ENCODE measurements around the gene CAPN14.

CAPN14 gene, protein sequence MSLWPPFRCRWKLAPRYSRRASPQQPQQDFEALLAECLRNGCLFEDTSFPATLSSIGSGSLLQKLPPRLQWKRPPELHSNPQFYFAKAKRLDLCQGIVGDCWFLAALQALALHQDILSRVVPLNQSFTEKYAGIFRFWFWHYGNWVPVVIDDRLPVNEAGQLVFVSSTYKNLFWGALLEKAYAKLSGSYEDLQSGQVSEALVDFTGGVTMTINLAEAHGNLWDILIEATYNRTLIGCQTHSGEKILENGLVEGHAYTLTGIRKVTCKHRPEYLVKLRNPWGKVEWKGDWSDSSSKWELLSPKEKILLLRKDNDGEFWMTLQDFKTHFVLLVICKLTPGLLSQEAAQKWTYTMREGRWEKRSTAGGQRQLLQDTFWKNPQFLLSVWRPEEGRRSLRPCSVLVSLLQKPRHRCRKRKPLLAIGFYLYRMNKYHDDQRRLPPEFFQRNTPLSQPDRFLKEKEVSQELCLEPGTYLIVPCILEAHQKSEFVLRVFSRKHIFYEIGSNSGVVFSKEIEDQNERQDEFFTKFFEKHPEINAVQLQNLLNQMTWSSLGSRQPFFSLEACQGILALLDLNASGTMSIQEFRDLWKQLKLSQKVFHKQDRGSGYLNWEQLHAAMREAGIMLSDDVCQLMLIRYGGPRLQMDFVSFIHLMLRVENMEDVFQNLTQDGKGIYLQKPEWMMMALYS

DNA sequence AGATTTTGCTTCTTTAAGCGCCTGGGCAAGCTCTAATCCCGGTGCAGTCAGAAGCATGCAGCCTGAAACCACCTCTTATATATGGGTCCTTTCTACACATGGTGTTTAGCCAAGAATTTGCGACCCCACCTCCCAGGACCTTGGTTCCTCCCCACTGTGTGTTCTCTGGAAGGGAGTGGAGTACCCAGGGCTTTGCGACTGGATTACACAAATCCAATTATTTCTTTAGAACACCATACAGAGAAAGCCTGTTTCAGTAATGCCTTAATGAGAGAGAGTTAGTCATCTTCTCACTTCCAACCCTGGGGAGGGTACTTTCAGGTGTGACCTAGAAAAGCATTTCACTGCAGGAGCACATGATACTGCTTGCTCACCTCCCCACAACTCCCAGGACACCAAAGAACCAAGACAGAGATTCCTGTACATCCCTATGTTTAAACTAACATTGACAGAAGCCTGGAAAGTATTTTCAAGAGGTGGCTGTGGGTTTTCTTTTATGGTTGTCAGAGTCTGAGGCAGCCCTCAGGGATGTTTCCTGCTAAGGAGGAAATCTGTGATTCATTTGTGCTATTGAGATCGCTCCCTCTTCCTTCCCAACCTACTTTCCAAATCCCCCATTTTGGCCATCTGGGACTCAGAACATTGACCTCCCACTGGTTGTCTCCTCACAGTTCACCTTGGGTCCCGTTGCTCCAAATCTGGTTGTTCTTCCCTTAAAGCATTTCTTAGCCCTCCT is at the start of gene CAPN14:
Gene CAPN14 (minus strand): TSS at position 51 of the 736 bp plus-strand sequence. CDS start 12,068 bp downstream, outside the sequence.
- no peak for DNase-seq

DNA sequence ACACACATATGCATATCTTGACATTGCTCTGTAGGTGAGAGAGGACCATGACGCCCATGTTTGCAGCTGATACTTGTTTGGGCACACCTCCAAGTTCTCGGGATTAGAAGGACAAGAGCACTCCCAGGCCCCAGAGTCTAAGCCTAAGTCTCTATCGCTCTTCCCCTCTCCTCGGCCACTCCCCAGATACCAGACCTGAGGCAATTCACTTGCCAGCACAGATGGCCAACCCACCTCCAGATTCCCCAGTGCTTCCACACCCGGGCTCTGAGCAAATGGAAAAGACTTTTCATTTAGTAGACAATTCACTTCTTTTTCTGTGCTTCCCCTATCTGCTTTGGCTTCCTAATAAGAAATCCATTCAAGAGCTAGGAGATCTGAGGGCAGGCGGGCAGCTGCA is 49.5 kb upstream of the CAPN14 start:
- DNase-seq = no peak

DNA sequence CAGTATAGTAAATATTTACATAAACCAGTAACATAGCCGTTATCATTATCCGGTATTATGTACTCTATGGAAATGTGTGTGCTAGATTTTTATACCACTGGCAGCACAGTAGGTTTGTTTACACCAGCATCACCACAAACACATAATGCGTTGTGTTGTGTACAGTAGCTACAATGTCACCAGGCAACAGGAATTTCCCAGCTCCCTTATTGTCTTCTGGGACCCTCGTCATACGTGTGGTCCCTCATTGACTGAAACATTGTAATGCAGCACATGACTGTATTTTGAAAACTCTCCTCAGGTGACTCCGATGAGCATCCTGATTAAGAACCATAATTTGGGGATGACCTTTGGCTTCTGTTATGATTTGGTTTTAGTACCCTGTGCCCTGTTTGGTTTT is 47.9 kb upstream of the CAPN14 start:
- no peak for DNase-seq

DNA sequence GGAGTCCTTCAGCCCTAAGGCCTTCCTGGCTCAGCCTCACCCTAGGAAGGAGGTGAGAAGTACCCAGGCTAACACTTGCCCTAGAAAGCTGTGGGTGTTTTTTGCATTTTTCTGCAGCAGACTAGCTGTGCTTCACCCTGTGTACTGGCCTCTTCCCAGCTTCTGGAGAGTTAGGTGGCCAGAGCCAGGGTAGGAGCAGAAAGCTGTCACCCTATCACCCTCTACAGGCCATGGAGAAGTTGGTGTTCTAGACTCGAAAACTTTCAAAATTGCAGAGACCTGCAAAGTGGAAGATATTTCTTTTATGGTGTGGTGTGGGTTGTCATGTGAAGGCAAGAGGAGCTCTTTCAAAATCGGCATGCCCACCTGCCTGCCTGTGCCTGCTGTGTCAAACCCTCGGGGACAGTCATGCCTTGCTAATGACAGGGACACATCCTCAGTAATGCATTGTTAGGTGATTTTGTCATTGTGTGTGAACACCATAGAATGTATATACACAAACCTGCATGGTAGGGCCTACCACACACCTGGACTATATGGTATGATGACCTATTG is 46.4 kb upstream of the CAPN14 start:
- no peak for DNase-seq

DNA sequence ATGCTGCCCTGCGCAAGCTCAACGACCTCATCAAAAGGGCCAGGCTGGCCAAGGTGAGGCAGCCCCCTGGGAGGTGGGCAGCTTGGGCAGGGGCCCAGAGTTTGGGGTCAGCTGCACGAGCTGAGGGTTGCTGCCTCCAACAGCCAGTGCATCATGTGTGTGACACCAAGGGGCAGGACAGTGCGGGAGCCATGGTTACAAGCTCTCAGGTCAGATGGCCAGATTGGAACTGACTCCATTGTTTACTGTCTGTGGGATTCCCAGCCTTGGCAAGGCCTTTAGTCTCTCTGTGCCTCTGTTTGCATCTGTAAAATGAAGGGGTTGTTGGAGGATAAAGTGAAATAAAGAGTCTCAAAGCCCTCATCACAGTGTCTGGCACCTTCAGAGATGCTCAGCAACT is 43.6 kb upstream of the CAPN14 start:
- DNase-seq = no peak

DNA sequence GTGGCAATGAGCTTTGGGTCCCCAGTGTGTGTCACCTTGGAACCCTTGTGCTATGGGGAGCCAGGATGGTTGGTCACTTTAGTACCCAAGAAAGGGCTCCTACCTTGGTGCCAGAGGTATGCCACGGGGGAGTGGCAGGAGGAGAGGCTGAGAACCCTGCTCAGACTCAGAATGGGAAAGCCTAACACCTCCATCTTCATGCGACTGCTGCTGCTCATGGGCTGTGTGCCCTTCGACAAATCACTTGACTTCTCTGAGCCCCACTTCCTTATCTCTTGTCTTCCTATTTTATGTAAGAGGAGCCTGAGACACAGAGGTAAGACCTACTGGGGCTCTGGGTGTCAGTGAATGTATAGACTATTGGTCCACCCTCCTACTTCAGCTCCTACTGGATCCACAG is 41.8 kb upstream of the CAPN14 start:
- DNase-seq = no peak

DNA sequence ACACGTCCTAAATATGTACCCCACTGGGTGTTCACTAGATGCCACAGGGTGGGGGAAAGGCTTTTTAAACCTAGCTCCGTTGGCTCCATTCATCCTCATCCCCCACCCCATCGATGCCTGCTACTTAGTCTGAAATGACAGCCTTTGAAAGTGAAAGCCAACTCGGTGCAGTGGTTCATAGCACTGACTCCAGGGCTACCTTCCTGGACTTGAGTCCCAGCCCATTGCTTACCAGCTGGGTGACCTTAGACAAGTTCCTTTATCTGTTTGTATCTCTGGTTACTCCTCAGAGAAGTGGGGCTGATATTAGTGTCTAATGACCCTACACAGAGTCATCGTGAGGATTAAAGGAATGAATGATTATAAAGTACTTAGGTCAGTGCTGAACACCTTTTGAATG is 41.0 kb upstream of the CAPN14 start:
- no peak for DNase-seq

DNA sequence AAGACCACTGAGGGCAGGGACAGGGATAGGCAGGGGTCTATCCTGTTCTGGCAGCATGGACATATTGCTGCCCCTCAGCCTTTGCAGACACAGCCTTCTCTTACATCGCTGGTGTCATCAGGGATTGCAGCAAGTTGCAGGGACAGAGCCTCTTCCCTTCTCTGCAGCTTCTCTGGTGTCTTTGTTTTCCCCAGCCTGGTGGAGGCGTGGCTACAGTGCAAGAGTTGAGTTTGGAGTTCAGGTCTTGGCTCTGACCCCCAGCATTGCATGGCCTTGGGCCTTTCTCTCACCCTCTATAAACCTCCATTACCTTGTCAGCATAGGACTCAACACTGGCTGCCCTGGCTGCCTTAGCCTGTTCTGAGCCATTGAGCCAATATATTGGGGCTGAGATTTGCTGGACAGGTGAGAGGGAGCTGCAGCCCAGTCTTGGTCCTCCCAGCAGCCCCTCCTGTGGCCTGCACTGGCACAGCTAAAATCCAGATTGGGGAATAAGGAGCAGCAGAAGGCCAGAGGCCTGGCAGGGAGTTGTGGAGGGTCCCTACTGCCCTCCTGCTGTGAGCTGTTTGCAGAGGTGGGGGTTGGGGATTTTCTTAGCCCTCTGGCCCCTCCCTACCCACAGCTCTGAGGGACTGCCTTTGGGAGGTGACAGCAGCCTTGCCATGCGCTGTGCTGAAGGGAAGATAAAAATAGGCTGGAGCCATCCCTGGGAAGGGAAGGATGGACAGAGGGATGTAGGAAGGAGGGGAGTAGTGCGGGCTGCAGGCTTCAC is 39.5 kb upstream of the CAPN14 start:
- no peak for DNase-seq

DNA sequence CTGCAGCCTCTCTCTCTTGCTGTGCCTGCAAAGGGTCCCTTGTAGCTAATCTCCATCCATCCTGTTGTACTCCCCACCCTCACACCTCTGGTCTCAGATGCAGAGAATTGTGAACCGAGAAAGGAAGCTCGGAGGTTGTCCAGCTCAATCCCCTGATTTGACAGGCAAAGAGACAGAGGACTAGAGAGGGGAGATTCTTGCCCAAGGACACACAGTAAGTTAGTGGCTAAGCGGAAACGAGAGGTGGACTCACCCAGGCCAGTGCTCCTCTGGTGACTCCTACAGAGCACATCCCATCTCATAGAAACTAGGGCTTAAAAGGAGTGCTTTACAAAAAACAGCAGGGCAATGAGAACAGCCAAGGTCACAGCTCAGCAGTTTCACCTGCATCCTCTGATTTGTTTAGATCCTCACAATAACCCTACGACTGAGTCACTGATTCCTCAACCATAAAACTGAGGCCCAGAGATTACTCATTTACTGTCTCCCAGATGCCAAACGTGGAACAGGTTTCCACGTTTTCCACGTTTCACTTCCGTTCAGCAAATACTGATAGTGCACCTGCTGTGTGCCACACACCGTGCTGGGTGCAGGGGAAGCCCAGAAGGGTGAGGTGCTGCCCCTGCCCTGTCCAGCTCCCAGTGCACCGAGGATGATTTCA is 38.7 kb upstream of the CAPN14 start:
- DNase-seq = no peak

DNA sequence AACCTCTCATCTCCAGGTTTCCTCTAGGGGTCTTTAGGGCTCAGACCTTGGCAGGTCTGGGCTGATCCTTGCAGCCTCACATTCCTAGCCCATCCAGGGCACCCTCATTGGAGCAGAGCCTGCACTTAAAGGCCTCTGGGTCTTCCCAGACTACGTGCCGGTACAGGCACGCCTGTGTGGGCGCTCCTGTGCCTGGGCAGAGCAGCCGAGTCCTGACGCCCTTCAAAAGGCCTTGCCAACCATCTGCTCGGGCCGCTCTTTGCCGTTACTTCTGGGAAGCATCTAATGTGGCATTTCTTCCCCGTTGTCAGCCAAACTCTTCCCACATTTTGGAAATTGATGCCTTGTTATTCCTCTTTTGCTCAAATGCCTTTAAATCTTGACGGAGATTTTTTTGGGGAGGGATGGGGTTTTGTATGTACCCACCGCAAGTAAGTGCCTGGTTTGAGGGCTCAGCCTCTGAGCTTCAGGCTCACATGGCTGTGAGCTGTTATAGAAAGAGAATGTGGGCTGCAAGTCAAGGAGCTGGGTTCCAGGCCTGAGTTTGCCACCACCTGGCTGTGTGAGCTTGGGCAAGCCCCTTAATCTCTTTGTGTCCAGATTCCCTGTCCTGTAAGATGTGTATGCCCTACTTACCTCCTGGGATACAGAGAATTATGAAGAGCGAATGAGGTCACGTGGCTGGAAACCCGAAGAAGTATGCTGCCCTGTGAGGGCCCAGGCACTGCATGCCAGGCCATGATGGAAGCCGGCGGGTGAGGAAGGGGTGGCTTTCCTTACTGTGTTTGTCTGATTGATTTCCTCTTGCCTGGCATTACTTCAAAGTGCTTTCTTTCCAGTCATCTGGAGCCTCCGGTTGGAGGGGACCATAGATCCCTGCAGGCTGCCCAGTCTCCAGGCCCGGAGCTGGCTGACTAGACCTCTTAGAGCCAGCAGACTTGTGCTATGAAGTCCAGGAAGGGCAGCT is 37.2 kb upstream of the CAPN14 start:
- DNase-seq = no peak

DNA sequence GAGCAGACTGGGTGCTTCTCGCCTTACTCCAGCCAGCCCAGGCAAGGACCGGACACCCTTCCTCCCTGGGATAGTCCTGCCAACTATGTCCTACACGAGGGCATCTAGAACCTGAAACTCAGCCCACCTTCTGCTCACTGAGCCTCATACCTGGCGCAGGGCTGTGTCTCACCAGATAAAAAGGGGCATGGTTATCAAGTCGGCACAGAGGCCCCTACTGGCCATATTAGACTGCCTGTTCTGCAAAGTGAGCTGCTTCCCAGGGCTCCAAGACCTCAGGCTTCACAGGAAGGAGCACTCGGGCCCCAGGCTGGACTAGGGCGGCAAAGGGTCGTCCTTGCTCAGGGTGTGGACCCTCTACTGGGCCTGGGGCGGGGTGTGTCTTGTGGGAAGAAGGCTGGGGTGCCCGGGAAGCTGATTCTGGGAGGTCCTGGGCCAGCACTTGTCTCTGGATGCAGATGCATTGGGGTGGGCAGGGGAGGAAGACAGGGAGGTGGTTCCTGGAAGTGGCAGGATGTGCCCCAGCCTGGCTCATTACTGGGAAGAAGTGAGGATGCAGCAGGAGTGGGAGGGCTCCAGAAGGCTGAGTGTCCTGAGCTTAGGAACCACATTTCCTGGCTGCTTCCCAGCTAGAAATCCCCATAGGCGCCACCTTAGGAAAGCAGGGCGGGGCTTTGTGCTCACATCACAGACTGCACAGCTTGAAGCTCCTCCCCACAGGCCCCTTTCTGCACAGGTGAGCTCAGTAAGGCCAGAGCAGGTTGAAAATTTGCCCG is 36.2 kb upstream of the CAPN14 start:
- no peak for DNase-seq

DNA sequence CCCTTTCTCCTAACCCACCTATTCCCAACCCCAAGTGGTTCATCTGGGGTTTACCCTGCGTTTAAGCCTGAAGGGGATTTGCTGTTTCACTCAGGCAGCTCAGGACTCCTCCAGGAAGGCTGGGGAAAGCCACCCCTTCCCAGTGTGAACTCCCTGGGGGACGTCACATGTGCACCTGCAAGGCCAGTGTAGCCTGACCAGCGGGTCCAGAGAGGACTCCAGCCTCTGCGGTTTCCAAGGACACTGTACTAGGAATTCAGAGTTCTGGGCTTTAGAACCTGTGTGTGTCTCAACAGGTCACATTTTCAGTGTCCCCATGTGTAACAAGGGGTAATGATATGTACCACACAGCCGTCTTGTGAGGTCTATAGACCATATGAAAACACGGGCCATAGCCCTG is 34.5 kb upstream of the CAPN14 start:
- no peak for DNase-seq

DNA sequence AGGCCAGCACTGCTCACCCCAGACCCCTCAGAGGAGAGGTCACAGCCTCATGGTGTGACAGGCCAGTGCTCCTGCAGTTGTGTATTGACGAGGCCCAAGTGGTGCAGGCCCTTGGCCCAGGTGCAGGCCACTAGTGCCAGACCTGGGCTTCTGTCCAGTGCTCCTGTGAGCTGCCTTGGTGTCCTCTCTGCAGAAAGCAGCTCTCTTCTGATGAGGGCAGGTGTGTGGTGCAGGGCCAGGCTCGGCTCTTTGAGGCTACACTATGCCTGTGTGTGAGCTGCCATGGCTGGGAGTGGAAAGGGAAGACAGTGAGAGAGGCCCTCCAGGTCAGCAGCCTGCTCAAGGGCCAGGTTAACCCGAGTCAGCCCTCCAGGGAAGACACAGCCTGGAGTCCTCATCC is 33.7 kb upstream of the CAPN14 start:
- no peak for DNase-seq

DNA sequence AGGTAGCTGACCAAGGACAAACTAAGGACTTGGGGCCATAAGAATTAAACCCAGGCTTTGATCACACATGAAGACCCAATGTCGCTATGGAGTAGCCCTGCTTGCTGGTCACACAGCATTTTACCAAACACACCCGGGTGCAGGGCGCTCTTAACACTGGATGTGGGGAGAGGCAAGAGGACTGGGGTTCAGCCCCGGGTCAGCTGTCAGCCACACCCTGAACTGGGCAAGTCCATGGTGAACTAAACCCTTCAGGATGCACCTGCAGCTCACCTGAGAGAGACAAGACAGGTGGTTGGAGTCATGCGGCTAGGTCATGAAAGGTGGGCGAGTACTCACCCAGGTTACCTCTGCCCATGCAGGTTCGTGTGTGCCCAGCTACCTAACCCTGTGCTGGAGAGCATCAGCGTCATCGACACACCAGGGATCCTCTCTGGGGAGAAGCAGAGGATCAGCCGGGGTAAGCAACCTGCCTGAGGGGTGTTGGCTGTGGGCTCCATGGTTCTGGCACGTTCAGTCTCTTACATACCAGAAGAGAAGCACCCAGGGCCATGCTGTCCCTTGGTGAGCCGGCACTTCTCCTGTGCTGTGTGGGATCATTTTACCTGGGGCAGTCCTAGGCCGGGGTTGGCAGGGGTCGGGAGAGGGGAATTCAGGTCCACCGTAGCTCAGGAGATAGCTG is 31.8 kb upstream of the CAPN14 start:
- DNase-seq = no peak

DNA sequence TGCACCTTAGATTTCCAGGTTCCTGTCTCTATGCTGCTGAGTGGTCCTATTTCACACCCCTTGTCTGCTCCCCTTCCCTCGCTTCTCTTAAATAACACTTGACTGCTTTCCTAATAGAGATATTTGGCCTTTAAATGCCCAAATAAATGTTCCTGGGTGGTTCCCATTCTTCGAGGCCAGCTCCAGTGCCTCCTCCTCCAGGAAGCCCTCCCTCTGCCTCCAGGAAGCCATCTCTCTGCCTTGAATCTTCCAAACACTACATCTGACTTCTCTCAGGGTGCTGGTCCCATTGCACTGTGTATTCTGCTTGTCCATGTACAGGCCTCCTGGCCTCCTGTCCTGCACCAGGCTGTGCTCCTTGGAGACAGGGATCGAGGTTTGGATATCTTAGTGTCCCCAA is 30.8 kb upstream of the CAPN14 start:
- DNase-seq = no peak

DNA sequence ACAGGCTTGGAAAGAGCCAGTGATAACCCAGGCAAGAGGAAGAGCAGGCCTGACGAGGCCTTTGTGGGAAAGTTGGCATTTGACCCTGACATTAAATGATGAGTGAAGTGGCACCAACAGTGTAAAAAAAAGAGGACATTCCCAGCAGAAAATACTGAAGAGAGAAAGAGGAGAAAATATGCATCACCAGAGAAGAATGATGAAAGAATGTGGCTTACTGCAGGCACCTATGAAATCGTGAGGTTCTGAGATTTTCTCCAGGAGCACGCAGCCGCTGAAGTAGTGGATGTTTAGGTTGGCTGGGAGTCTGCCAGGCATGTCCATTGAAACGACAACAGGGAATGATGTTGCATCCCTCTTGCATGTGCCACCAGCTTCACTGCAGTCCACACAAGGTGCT is 30.4 kb upstream of the CAPN14 start:
- no peak for DNase-seq

DNA sequence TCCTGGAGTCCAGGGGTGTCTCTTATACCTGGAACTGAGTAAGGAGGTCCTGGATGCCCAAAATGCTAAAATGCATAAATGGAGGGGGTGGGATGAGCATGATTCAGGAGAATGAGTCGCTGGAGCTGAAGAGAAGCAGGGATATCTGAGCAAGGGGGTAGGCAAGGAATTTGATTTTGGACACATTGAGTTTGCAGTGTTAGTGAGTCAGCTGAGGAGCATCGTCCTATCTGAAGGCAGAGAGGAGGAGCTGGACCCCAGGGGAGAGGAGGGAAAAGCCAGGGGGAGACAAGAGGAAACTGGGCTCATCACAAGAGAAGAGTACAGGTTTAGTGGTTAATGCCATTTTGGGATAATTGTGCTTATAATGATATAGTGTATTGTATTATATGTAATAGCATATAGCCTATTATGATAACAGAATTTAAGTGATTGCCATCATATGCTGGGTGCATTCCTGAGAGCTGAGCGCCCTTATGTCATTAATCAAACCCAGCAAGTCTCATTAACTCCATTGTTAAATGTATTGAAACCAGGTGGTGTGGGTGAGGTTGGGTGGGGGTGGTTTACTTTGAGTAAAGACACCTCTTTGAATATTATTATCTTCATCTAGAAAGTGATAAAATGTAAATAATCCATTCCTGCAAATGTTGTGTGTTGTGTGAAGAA is 29.0 kb upstream of the CAPN14 start:
- DNase-seq = no peak

DNA sequence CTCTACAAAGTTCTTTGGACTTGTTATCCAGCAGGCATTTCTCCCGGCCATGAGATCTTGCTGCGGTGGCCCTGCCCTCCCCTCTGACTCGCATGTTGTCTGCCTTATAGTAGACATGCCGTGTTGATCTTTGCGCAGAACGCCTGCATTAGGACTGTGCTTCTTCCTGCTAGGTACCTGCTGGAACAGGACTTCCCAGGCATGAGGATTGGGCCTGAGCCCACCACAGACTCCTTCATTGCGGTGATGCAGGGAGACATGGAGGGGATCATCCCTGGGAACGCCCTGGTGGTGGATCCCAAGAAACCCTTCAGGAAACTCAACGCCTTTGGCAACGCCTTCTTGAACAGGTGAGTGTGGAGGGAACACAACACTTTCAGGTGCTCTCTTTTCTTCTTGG is 26.8 kb upstream of the CAPN14 start:
- no peak for DNase-seq

DNA sequence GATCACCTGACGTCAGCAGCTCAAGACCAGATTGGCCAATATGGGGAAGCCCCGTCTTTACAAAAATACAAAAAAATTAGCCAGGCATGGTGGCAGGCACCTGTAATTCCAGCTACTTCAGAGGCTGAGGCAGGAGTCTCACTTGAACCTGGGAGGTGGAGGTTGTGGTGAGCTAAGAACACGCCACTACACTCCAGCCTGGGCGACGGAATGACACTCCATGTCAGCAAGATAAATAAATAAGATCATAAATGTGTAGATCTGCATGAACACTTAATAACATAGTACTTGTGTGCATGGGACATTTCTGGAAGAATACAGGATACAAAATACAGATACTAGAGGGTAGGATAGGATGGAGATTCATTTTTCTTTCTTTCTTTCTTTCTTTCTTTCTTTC is 25.7 kb upstream of the CAPN14 start:
- DNase-seq = no peak
